Panc1 (cell line): Measurements from ENCODE around the gene SPDYE17. TPM values are rescaled to one million over a fixed set of nuclear protein-coding genes. Genes with fewer than 3 reads are reported as not detected.
A peak's percentile ranks its signal among the peaks of the same experiment; 100 is the strongest.
"Not testable (repeated sequence)": the region's sequence is repeated elsewhere in the genome, so short reads cannot be mapped to it uniquely, and the experiment has no call there.

ENCODE experiments used
- ATAC-seq: fragments of 200-7000 bp; cut with Tn5 transposase; 2 replicates; pipeline ENCODE4 v1.9.1; 2020; ENCODE audit warnings: mild to moderate bottlenecking, moderate library complexity
- BruUV-seq: library from RNA; stranded (reverse); fragments of 400-500 nt; replicated peaks from 2 replicates; lab custom pipeline; 2021; lab: Mats Ljungman, UMichigan
- CTCF ChIA-PET: fragments of 300-600 bp; sonication (Branson Sonifier 250); formaldehyde crosslinking; loops from one replicate; lab custom pipeline; 2022; ENCODE audit warnings: antibody characterized with exemption; lab: Charles Lee
- POLR2A ChIA-PET: fragments of 300-600 bp; sonication (Branson Sonifier 250); formaldehyde crosslinking; loops from one replicate; lab custom pipeline; 2022; ENCODE audit warnings: antibody characterized with exemption; lab: Charles Lee
- DNase-seq: peaks from one replicate; pipeline ENCODE4 v3.0.0-alpha.2; 2010; ENCODE audit warnings: low read depth, low spot score
- H3K27ac ChIP-seq: 2 replicates; pipeline ENCODE4 v1.5.1; 2011; ENCODE audit warnings: mild to moderate bottlenecking, low read length, inconsistent platforms
- H3K27me3 ChIP-seq: fragments of 200-500 bp; sonication (Bioruptor generic); 2 replicates; pipeline ENCODE4 v1.6.0; 2014; ENCODE audit warnings: low read length, inconsistent platforms; ENCODE audit not compliant: control insufficient read depth, insufficient read depth
- H3K36me3 ChIP-seq: fragments of 200-500 bp; sonication (Bioruptor generic); 2 replicates; pipeline ENCODE4 v1.5.1; 2014; ENCODE audit warnings: inconsistent platforms, mild to moderate bottlenecking, low read length, moderate library complexity; ENCODE audit not compliant: control insufficient read depth, insufficient read depth
- H3K4me1 ChIP-seq: 2 replicates; pipeline ENCODE4 v1.5.1; 2011; ENCODE audit warnings: inconsistent platforms, mild to moderate bottlenecking, low read length, moderate library complexity; ENCODE audit not compliant: control insufficient read depth, insufficient read depth
- H3K4me3 ChIP-seq, 2 experiments: 2 replicates each; pipeline ENCODE4 v1.5.1; 2011 to 2012; ENCODE audit warnings: low read depth in 2 of 2, low read length in 2 of 2, mild to moderate bottlenecking in 2 of 2, inconsistent platforms in 1 of 2, moderate library complexity in 1 of 2
- H3K9me3 ChIP-seq: fragments of 200-500 bp; sonication (Bioruptor generic); 2 replicates; pipeline ENCODE4 v1.5.1; 2014; ENCODE audit warnings: low read depth, mild to moderate bottlenecking, inconsistent platforms, low read length, moderate library complexity; ENCODE audit not compliant: control insufficient read depth, insufficient read depth
- TCF7L2 ChIP-seq: IDR thresholded peaks from 2 replicates; pipeline ENCODE4 v1.6.1; 2011; ENCODE audit warnings: mild to moderate bottlenecking, low read depth, low read length, inconsistent platforms
- in situ Hi-C: cut with HindIII; loops from 2 replicates; pipeline ENCODE4 v1.10.0; 2016; ENCODE audit warnings: low sequenced_read_pairs, low pct_unique_long_range_greater_than_20kb
- intact Hi-C: fragments of 100-400 bp; cut with micrococcal nuclease; formaldehyde crosslinking; loops from one replicate; pipeline ENCODE4 v1.10.0; 2022; ENCODE audit not compliant: unreplicated experiment
- total RNA-seq: library from RNA; stranded (reverse); gene quantifications from one replicate; pipeline ENCODE4 v1.2.1, GENCODE V29; 2021; ENCODE audit not compliant: unreplicated experiment

Gene SPDYE17
- total RNA-seq, 1 experiment from 2014 or later: not detected

DNA sequence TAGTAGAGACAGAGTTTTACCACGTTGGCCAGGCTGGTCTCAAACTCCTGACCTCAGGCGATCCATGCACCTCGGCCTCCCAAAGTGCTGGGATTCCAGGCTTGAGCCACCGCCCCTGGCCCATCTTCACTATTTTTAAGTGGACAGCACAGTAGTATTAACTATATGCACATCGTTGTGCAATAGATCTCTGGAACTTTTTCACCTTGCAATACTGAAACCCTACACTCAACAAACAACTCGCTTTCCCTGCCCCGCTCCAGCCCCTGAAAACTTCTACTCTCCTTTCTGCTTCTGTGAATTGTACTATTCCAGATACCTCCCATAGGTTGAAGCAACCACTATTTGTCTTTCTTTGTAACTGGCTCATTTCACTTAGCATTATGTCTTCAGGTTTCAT lies 33.7 kb upstream of the SPDYE17 start:
- in situ Hi-C loops, CTCF ChIA-PET, H3K36me3 ChIP-seq, POLR2A ChIA-PET, BruUV-seq, ATAC-seq, H3K4me3 ChIP-seq, H3K4me1 ChIP-seq, H3K9me3 ChIP-seq, intact Hi-C loops, H3K27ac ChIP-seq, H3K27me3 ChIP-seq, DNase-seq: not testable (repeated sequence)

DNA sequence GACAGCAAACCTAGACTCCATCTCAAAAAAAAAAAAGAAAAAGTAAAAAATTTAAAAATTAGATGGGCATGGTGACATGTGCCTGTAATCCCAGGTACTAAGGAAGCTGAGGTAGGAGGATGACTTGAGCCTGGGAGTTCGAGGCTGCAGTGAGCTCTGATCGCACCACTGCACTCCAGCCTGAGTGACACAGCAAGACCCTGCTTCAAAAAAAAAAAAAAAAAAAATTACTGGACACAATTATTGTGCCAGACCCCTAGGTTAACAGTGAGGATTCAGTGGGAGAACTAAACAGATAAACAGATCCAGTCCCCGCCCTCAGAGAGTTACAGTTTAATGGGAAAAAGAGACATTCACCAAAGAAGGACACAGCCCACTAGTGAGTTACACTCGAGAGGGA lies 31.6 kb upstream of the SPDYE17 start:
- intact Hi-C loops, DNase-seq, POLR2A ChIA-PET, in situ Hi-C loops, CTCF ChIA-PET, H3K4me1 ChIP-seq, H3K27ac ChIP-seq, H3K4me3 ChIP-seq, H3K36me3 ChIP-seq, H3K27me3 ChIP-seq, H3K9me3 ChIP-seq: not testable (repeated sequence)
- BruUV-seq: TSS peak; percentile 94
- ATAC-seq: peak; percentile 26; the same call in 1 of the 2 replicates

DNA sequence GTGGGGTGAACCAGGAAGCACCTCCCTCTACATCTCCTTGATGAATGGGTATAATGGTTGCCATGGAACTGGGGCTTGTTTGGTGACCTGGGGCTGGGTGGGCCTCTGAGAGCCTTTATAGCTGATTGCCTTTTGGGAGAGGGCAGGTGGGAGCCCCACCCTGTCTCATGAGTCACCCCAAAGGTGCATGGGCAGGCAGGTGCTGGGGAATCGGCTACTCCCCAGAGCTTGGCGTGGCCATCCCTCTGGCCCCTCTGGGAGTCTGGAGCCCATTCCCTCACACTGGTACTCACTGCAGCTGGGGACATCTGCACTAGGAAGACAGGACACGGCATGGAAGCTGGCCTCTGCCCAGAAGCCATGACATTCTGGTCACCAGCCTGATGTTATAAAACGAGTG lies 30.4 kb upstream of the SPDYE17 start, which contains the start of gene SPDYE18:
TSS of gene SPDYE18 (minus strand) at position 2 of the 400 bp plus-strand sequence. CDS start 2,046 bp downstream, outside the sequence.
- POLR2A ChIA-PET, DNase-seq, H3K4me3 ChIP-seq, H3K9me3 ChIP-seq, H3K27ac ChIP-seq, H3K27me3 ChIP-seq, CTCF ChIA-PET, in situ Hi-C loops, H3K4me1 ChIP-seq, BruUV-seq, intact Hi-C loops, H3K36me3 ChIP-seq: not testable (repeated sequence)
- 0 out of 2 replicates have a peak, but pooled peaks have one; percentile 12 for ATAC-seq

DNA sequence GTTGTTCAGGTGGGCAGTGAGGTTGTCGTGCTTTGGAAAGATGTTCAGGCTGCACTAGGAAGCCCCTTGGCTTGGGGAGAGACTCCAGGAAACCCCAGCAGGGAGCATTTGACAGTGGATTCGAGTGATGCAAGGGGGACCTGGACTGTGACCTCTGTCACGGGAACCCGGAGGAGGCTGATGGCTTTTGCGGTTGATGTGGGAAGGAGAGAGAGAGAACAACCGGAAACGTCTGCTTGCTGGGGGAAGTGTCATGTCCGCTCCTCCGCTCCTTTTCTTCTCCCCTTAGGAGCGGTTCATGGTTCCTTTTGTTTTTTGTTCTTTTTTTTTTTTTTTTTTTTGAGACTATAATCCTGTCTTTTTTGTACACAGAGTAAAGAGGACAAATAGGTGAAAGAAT lies 5.8 kb downstream of the SPDYE17 start:
- intact Hi-C loops, H3K4me1 ChIP-seq, H3K36me3 ChIP-seq, in situ Hi-C loops, CTCF ChIA-PET, POLR2A ChIA-PET, H3K27ac ChIP-seq, H3K9me3 ChIP-seq, ATAC-seq, BruUV-seq, DNase-seq, H3K4me3 ChIP-seq, H3K27me3 ChIP-seq: not testable (repeated sequence)

DNA sequence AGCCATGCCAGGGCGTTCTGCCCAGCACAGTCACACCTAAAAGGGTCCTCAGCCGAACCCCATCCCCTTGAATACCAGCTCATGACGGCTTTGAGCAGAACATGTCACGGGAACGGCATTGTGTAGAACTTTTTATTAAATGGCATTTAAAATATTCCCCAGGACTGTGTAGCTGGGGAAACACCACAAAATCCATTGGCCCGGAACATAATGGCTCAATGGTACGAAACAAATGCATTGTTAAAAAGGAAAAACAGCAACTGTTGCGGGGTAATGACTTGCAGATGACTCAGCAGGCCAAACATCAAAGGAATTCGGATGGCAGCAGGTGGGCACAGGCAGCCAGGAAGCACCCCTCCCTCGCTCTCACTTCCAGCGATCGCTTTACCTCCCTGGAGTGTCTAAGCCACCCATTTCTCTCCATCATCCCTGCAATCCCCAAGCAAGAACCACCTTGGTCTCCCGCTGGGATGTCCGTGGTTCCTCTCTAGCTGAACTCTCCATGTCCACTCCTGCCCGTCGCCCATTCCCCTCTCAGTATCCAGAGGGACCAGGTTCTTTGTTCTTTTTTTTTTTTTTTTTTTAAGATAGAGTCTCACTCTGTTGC lies 22.0 kb downstream of the SPDYE17 start:
- DNase-seq (peak; percentile 60), ATAC-seq (peak; percentile 74)
- Histone ChIP-seq H3K4me3 (peak overlapping the region in 1 of 2 experiments; percentile 24; a peak in 2 of 4 replicates), H3K27ac (peak overlapping the region; percentile 64)
- in situ Hi-C loops, CTCF ChIA-PET, H3K4me1 ChIP-seq, intact Hi-C loops, H3K9me3 ChIP-seq, POLR2A ChIA-PET, BruUV-seq, H3K27me3 ChIP-seq, H3K36me3 ChIP-seq: not testable (repeated sequence)
- TF ChIP-seq TCF7L2: peak; percentile 74; the same call in 1 of the 2 replicates

DNA sequence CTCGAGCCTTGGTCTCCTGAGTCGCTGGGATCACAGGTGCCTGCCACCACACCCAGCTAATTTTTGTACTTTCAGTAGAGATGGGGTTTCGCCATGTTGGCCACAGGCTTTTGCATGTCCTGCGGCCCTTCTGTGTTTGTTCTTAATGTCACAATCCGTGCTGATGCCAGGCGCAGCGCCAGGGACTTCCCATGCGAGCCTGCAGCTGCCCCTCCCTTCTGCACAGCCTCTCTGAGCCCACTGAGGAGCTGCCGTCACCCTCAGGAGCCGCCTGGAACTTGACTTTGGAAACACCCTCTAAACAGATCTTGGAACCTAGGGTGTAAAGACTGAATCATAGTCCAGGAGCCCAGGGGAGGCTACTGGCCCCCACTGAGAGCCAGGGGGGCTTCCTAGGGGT lies 24.2 kb downstream of the SPDYE17 start:
- H3K9me3 ChIP-seq, POLR2A ChIA-PET, H3K27me3 ChIP-seq, H3K36me3 ChIP-seq, BruUV-seq, intact Hi-C loops, in situ Hi-C loops, CTCF ChIA-PET, H3K4me3 ChIP-seq, H3K4me1 ChIP-seq: not testable (repeated sequence)
- peak overlapping the region; percentile 66 for H3K27ac ChIP-seq
- ATAC-seq: peak; percentile 76
- peak; percentile 53 for DNase-seq

DNA sequence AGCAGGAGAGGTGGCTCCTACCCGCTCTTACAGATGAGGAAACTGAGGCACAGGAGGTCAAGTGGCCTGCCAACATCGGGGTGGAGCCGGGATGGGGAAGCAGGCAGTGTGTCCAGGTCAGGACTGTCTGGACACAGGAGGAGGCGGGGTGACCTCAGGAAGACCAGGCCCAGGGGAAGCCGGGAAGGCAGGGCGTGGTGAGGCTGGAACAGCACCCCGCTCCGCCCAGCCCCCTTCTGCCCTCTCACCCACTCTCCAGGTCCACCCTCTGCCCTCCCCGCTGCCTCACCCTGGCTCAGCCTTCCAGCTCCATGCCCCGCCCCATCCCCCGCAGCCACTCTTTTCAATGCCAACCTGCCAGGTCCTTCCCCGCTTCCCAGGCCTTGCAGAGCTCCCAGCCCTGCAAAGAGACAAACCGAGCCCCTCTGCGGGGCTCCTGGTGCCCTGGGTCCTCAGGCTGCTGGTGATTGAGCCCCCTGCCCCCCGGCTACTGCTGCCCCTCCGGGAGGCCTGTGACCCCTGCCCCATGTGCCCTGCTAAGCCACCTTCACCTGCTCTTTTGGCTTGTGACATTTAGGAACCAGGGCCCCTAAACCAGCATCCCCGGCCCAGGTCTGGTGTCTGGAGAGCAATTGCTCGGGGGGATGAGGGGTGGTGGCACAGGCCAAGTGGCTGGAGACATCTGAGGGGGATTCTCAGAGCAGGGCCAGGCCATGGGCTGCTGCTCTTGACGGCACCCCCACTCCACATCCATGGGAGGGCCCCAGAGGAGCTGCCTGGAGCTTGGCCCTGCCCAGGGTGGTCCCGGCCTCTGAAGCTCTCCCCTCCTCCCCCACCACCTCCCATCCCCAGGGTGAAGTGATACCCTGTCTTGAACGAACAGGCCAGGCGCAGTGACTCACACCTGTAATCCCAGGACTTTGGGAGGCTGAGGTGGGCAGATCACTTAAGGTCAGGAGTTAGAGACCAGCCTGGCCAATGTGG lies 25.7 kb downstream of the SPDYE17 start:
- H3K27me3 ChIP-seq, H3K4me3 ChIP-seq, BruUV-seq, H3K9me3 ChIP-seq, H3K4me1 ChIP-seq, DNase-seq, intact Hi-C loops, H3K36me3 ChIP-seq, CTCF ChIA-PET, in situ Hi-C loops, POLR2A ChIA-PET: not testable (repeated sequence)
- H3K27ac ChIP-seq: peak overlapping the region; percentile 54; the same call in 1 of the 2 replicates
- peak; percentile 88 for ATAC-seq
